ENCODE measurements around the gene CD33. TPM values are rescaled to one million over a fixed set of nuclear protein-coding genes. Genes with fewer than 3 reads are reported as not detected.

Gene CD33
- total and polyA plus RNA-seq, 8 donors, result 3.3 to 26.4 (median 4.3) TPM

DNA sequence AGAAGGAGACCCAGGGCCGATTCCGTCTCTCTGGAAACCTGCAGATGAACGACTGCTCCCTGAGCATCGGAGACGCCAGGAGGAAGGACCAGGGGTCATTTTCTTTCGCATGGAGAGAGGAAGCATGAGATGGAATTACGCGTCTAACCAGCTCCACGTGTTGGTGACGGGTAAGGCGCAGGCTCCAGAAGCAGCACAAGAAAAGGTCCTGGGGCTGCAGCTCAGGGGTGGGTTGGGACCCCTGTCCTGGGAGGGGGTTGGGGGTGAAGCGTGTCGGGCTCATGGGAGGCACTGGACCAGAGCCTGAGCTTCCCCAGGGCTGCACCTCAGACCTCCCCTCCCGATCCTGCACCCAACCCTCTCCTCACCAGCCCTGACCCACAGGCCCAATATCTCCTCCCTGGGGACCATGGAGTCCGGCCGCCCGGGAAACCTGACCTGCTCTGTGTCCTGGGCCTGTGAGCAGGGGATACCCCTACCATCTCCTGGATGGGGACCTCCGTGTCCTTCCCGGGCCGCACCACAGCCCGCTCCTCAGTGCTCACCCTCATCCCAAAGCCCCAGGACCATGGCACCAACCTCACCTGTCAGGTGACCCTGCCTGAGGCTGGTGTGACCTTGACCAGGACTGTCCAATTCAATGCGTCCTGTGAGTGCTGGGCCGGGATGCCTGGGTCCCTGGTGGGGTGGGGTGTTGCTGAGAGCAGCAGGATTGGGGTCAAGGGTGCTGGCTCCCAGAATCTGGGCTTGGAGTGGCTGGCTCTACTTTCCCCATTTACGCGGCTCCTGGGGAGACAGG lies 39.6 kb upstream of the CD33 start:
- Histone ChIP-seq H3K27ac (no peak overlapping the region), H3K4me1 (no peaks in the 10 kb centered on the region), H3K9me3 (no peaks in the 10 kb centered on the region), H3K36me3 (no peaks in the 10 kb centered on the region), H3K4me3 (no peak overlapping the region), H3K27me3 (peaks cover 0 to 46% of the 10 kb centered on the region in 2 donors)
- DNase-seq (no peak), ATAC-seq (no peak)
- TF ChIP-seq, protein P1, sequence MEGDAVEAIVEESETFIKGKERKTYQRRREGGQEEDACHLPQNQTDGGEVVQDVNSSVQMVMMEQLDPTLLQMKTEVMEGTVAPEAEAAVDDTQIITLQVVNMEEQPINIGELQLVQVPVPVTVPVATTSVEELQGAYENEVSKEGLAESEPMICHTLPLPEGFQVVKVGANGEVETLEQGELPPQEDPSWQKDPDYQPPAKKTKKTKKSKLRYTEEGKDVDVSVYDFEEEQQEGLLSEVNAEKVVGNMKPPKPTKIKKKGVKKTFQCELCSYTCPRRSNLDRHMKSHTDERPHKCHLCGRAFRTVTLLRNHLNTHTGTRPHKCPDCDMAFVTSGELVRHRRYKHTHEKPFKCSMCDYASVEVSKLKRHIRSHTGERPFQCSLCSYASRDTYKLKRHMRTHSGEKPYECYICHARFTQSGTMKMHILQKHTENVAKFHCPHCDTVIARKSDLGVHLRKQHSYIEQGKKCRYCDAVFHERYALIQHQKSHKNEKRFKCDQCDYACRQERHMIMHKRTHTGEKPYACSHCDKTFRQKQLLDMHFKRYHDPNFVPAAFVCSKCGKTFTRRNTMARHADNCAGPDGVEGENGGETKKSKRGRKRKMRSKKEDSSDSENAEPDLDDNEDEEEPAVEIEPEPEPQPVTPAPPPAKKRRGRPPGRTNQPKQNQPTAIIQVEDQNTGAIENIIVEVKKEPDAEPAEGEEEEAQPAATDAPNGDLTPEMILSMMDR (IDR thresholded peaks at IDR 0.05), result no peak
- intact Hi-C loops (cut with DNase I), result no loop called here

DNA sequence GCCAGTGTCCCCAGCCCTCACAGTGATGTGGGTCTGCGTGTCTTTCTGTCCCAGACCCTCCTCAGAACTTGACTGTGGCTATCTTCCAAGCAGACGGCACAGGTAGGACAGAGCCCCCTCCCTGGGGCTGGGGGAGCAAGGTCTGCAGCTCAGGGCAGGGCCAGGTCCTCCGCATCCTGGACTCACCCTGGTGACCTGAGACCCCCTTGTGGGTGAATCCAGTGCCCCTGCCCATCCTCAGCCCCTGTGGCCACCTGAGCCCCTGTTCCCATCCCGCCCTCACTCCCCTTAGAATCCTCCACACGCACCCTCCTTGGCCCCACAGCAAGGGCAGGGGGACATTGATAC lies 39.0 kb upstream of the CD33 start:
- H3K27me3 ChIP-seq, result peaks cover 0 to 46% of the 10 kb centered on the region in 2 donors
- H3K36me3 ChIP-seq, result no peaks in the 10 kb centered on the region
- DNase-seq, result no peak
- no peaks in the 10 kb centered on the region for H3K9me3 ChIP-seq
- H3K4me1 ChIP-seq, result no peaks in the 10 kb centered on the region
- TF ChIP-seq, protein P1 (IDR thresholded peaks at IDR 0.05), result no peak
- no peak overlapping the region for H3K27ac ChIP-seq
- H3K4me3 ChIP-seq, result no peak overlapping the region
- ATAC-seq, result no peak
- intact Hi-C loops (cut with DNase I), result no loop called here

DNA sequence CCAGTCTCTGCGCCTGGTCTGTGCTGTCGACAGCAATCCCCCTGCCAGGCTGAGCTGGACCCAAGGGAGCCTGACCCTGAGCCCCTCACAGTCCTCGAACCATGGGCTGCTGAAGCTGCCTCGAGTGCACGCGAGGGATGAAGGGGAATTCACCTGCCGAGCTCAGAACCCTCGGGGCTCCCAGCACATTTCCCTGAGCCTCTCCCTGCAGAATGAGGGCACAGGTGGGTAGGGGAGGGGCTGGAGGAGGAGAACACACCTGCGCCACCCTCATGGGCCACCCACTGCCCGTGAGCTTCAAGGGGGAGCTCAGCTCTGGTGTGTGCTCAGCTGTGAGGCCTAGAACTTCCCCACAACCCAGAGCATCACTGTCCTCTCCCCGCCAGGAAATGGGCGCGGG lies 38.6 kb upstream of the CD33 start:
- Histone ChIP-seq H3K9me3 (no peaks in the 10 kb centered on the region), H3K4me1 (no peaks in the 10 kb centered on the region), H3K27me3 (peaks cover 0 to 45% of the 10 kb centered on the region in 2 donors), H3K36me3 (no peaks in the 10 kb centered on the region), H3K4me3 (no peak overlapping the region), H3K27ac (no peak overlapping the region)
- TF ChIP-seq, protein P1 (IDR thresholded peaks at IDR 0.05), result no peak
- intact Hi-C loops (cut with DNase I), result no loop called here
- ATAC-seq (no peak), DNase-seq (no peak)

DNA sequence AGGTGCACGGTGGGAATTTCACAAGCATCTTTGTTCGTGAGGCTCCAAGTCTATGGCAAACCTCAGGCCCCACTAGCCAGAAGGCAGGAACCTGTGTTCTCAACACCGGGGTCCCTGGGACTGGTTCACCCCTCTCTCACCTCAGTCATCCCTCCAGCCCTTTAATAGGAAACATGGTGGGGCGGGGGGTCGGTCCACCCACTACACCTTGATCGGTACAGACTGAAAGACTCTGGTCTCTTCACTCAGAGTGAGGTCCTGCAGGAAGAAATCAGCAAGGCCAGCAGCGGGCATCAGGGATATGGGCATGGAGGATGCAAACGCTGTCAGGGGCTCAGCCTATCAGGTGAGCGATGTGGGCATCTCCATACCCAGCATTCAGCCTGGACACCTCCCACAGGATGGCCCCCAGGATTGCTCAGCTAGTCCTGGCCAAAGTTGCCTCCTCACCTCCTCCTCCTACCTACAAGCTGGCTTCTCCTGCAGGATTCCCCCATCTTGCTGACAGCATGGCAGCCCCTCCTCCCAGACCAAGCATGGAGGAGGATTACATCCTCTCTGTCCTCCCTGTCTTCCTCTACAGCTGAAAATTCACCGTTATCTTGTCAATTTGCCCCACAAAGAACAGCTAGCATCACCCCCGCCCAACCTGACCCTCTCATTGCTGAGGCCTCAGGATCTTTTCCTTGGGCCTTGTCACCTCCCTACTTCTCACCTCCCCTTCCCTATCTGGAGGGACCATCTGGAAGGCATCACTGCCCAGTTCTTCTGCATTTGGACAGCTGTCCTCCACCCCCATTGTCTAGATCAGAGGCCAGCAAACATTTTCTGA lies 37.3 kb upstream of the CD33 start:
- Histone ChIP-seq H3K4me1 (no peaks in the 10 kb centered on the region), H3K27ac (no peak overlapping the region), H3K36me3 (no peaks in the 10 kb centered on the region), H3K27me3 (peaks cover 0 to 35% of the 10 kb centered on the region in 2 donors), H3K9me3 (no peaks in the 10 kb centered on the region), H3K4me3 (no peak overlapping the region)
- intact Hi-C loops (cut with DNase I), result no loop called here
- ATAC-seq, result no peak
- TF ChIP-seq, protein P1 (IDR thresholded peaks at IDR 0.05), result no peak
- DNase-seq, result no peak

DNA sequence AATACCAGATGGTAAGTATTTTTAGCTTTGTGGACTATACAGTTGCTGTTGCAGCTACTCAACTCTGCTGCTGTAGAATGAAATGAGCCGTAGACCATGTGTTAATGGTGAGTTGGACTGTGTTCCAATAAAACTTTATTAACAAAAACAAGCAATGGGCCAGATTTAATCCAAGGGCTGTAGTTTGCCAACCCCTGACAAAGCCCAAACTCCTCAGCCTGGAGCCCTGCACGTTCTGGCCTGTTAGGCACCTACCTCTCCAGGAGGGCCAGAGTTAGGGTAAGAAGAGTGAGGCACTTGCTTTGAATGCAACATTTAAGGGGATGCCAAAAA lies 36.7 kb upstream of the CD33 start:
- Histone ChIP-seq H3K9me3 (no peaks in the 10 kb centered on the region), H3K27me3 (peaks cover 0 to 33% of the 10 kb centered on the region in 2 donors), H3K27ac (no peak overlapping the region), H3K4me1 (no peaks in the 10 kb centered on the region), H3K4me3 (no peak overlapping the region), H3K36me3 (no peaks in the 10 kb centered on the region)
- DNase-seq (no peak), ATAC-seq (no peak)
- intact Hi-C loops (cut with DNase I), result no loop called here
- TF ChIP-seq, protein P1 (IDR thresholded peaks at IDR 0.05), result no peak
